ENCODE data around the gene SPAG5.

GRCh38 chr17:28571361-28572122 lies 27.3 kb downstream of the SPAG5 start, which contains the start of gene PIGS:
- TF ChIP-seq CTCF (conservative IDR thresholded peaks at IDR 0.05; ENCODE audit: low read depth, low read length) (no peak), EZH2 (IDR thresholded peaks at IDR 0.05; ENCODE audit: borderline replicate concordance, low read depth, low read length, poor library complexity, severe bottlenecking) (no peak)

Measured in A673 (cell line).